Measurements from ENCODE around the gene FBXL7. TPM values are rescaled to one million over a fixed set of nuclear protein-coding genes. Genes with fewer than 3 reads are reported as not detected.

FBXL7 gene
- total and polyA plus RNA-seq, 3 experiments from 2014 or later, result not detected

GRCh38 chr5:15951126-15951525 is 451.1 kb downstream of the FBXL7 start:
- ChIA-PET CTCF (no interaction called here), POLR2A (no interaction called here)
- H3K27me3 Mint-ChIP-seq, result peaks cover 0 to 1% of the 10 kb centered on the region in 2 donors
- H3K4me3 Mint-ChIP-seq, result no peak overlapping the region
- no peak overlapping the region for H3K27ac Mint-ChIP-seq
- Histone ChIP-seq H3K9me3 (ENCODE audit: low read length) (no peaks in the 10 kb centered on the region), H3K4me1 (ENCODE audit: insufficient read depth, low read length) (no peaks in the 10 kb centered on the region), H3K27me3 (ENCODE audit: insufficient read depth, low read length, poor library complexity, severe bottlenecking) (no peaks in the 10 kb centered on the region), H3K36me3 (ENCODE audit: insufficient read depth, low read length) (no peaks in the 10 kb centered on the region), H3K27ac (ENCODE audit: low read depth, low read length) (no peak overlapping the region), H3K4me3 (ENCODE audit: low read length) (no peak overlapping the region)
- H3K9me3 Mint-ChIP-seq, result peaks cover 1 to 16% (median 2%) of the 10 kb centered on the region in 5 donors
- peaks cover 0 to 1% (median 0%) of the 10 kb centered on the region in 3 donors for H3K36me3 Mint-ChIP-seq
- no peaks in the 10 kb centered on the region for H3K4me1 Mint-ChIP-seq
- DNase-seq, result no peak

- no peaks in the 10 kb centered on the region for H3K4me1 ChIP-seq (ENCODE audit: insufficient read depth, low read length)
- Mint-ChIP-seq H3K27me3 (peaks cover 0 to 1% of the 10 kb centered on the region in 2 donors), H3K27ac (no peak overlapping the region), H3K36me3 (peaks cover 0 to 1% (median 0%) of the 10 kb centered on the region in 3 donors), H3K4me1 (no peaks in the 10 kb centered on the region), H3K4me3 (no peak overlapping the region), H3K9me3 (peaks cover 2 to 16% (median 3%) of the 10 kb centered on the region in 5 donors)
- H3K27me3 ChIP-seq (ENCODE audit: insufficient read depth, low read length, poor library complexity, severe bottlenecking), result no peaks in the 10 kb centered on the region
- no peaks in the 10 kb centered on the region for H3K36me3 ChIP-seq (ENCODE audit: insufficient read depth, low read length)
- CTCF ChIA-PET, result no interaction called here
- H3K9me3 ChIP-seq (ENCODE audit: low read length), result no peaks in the 10 kb centered on the region
- H3K4me3 ChIP-seq (ENCODE audit: low read length), result no peak overlapping the region
- no peak for DNase-seq
- H3K27ac ChIP-seq (ENCODE audit: low read depth, low read length), result no peak overlapping the region
- POLR2A ChIA-PET, result no interaction called here
Observed at GRCh38 chr5:15951550-15951949, 451.6 kb downstream of the FBXL7 start.

GRCh38 chr5:15956622-15957021 is 456.6 kb downstream of the FBXL7 start:
- Histone ChIP-seq H3K9me3 (ENCODE audit: low read length) (no peaks in the 10 kb centered on the region), H3K27ac (ENCODE audit: low read depth, low read length) (no peak overlapping the region), H3K4me1 (ENCODE audit: insufficient read depth, low read length) (no peaks in the 10 kb centered on the region), H3K36me3 (ENCODE audit: insufficient read depth, low read length) (no peaks in the 10 kb centered on the region), H3K27me3 (ENCODE audit: insufficient read depth, low read length, poor library complexity, severe bottlenecking) (no peaks in the 10 kb centered on the region), H3K4me3 (ENCODE audit: low read length) (no peak overlapping the region)
- peaks cover 0 to 12% (median 4%) of the 10 kb centered on the region in 5 donors for H3K9me3 Mint-ChIP-seq
- H3K4me1 Mint-ChIP-seq, result no peaks in the 10 kb centered on the region
- H3K27ac Mint-ChIP-seq, result no peak overlapping the region
- no peak overlapping the region for H3K4me3 Mint-ChIP-seq
- CTCF ChIA-PET, result no interaction called here
- no peaks in the 10 kb centered on the region for H3K36me3 Mint-ChIP-seq
- POLR2A ChIA-PET, result no interaction called here
- H3K27me3 Mint-ChIP-seq, result no peaks in the 10 kb centered on the region
- no peak for DNase-seq

- no peak for DNase-seq
- H3K4me3 ChIP-seq (ENCODE audit: low read length), result no peak overlapping the region
- no peak overlapping the region for H3K27ac Mint-ChIP-seq
- ChIA-PET POLR2A (no interaction called here), CTCF (no interaction called here)
- H3K9me3 ChIP-seq (ENCODE audit: low read length), result no peaks in the 10 kb centered on the region
- H3K36me3 Mint-ChIP-seq, result no peaks in the 10 kb centered on the region
- no peak overlapping the region for H3K27ac ChIP-seq (ENCODE audit: low read depth, low read length)
- no peaks in the 10 kb centered on the region for H3K27me3 ChIP-seq (ENCODE audit: insufficient read depth, low read length, poor library complexity, severe bottlenecking)
- H3K4me3 Mint-ChIP-seq, result no peak overlapping the region
- peaks cover 0 to 8% (median 3%) of the 10 kb centered on the region in 5 donors for H3K9me3 Mint-ChIP-seq
- H3K4me1 Mint-ChIP-seq, result no peaks in the 10 kb centered on the region
- no peaks in the 10 kb centered on the region for H3K36me3 ChIP-seq (ENCODE audit: insufficient read depth, low read length)
- no peaks in the 10 kb centered on the region for H3K27me3 Mint-ChIP-seq
- H3K4me1 ChIP-seq (ENCODE audit: insufficient read depth, low read length), result no peaks in the 10 kb centered on the region
Observed at GRCh38 chr5:15957124-15957523, 457.1 kb downstream of the FBXL7 start.

- H3K27ac Mint-ChIP-seq, result no peak overlapping the region
- H3K4me1 Mint-ChIP-seq, result no peaks in the 10 kb centered on the region
- H3K27me3 Mint-ChIP-seq, result no peaks in the 10 kb centered on the region
- Histone ChIP-seq H3K36me3 (ENCODE audit: insufficient read depth, low read length) (no peaks in the 10 kb centered on the region), H3K27ac (ENCODE audit: low read depth, low read length) (no peak overlapping the region), H3K4me3 (ENCODE audit: low read length) (no peak overlapping the region), H3K9me3 (ENCODE audit: low read length) (no peaks in the 10 kb centered on the region), H3K27me3 (ENCODE audit: insufficient read depth, low read length, poor library complexity, severe bottlenecking) (no peaks in the 10 kb centered on the region), H3K4me1 (ENCODE audit: insufficient read depth, low read length) (no peaks in the 10 kb centered on the region)
- DNase-seq, result no peak
- H3K9me3 Mint-ChIP-seq, result peaks cover 0 to 5% (median 3%) of the 10 kb centered on the region in 5 donors
- ChIA-PET POLR2A (no interaction called here), CTCF (no interaction called here)
- no peak overlapping the region for H3K4me3 Mint-ChIP-seq
- no peaks in the 10 kb centered on the region for H3K36me3 Mint-ChIP-seq
Observed at GRCh38 chr5:15959370-15960164, 459.6 kb downstream of the FBXL7 start.

GRCh38 chr5:15966066-15966640 is 466.2 kb downstream of the FBXL7 start:
- H3K36me3 ChIP-seq (ENCODE audit: insufficient read depth, low read length), result no peaks in the 10 kb centered on the region
- Mint-ChIP-seq H3K9me3 (peaks cover 0 to 6% (median 0%) of the 10 kb centered on the region in 5 donors), H3K27me3 (no peaks in the 10 kb centered on the region), H3K4me3 (no peak overlapping the region), H3K36me3 (no peaks in the 10 kb centered on the region), H3K27ac (no peak overlapping the region), H3K4me1 (no peaks in the 10 kb centered on the region)
- POLR2A ChIA-PET, result no interaction called here
- no peak overlapping the region for H3K4me3 ChIP-seq (ENCODE audit: low read length)
- CTCF ChIA-PET, result no interaction called here
- H3K27me3 ChIP-seq (ENCODE audit: insufficient read depth, low read length, poor library complexity, severe bottlenecking), result no peaks in the 10 kb centered on the region
- no peak for DNase-seq
- no peak overlapping the region for H3K27ac ChIP-seq (ENCODE audit: low read depth, low read length)
- no peaks in the 10 kb centered on the region for H3K9me3 ChIP-seq (ENCODE audit: low read length)
- no peaks in the 10 kb centered on the region for H3K4me1 ChIP-seq (ENCODE audit: insufficient read depth, low read length)

- Mint-ChIP-seq H3K36me3 (no peaks in the 10 kb centered on the region), H3K27ac (no peak overlapping the region), H3K9me3 (peaks cover 0 to 6% (median 2%) of the 10 kb centered on the region in 5 donors), H3K4me3 (no peak overlapping the region), H3K27me3 (no peaks in the 10 kb centered on the region), H3K4me1 (no peaks in the 10 kb centered on the region)
- DNase-seq, result no peak
- Histone ChIP-seq H3K36me3 (ENCODE audit: insufficient read depth, low read length) (no peaks in the 10 kb centered on the region), H3K4me3 (ENCODE audit: low read length) (no peak overlapping the region), H3K27me3 (ENCODE audit: insufficient read depth, low read length, poor library complexity, severe bottlenecking) (no peaks in the 10 kb centered on the region), H3K27ac (ENCODE audit: low read depth, low read length) (no peak overlapping the region), H3K9me3 (ENCODE audit: low read length) (no peaks in the 10 kb centered on the region), H3K4me1 (ENCODE audit: insufficient read depth, low read length) (no peaks in the 10 kb centered on the region)
- POLR2A ChIA-PET, result no interaction called here
- CTCF ChIA-PET, result no interaction called here
Observed at GRCh38 chr5:15966651-15967050, 466.7 kb downstream of the FBXL7 start.

GRCh38 chr5:15968993-15969392 is 469.0 kb downstream of the FBXL7 start:
- Mint-ChIP-seq H3K27ac (no peak overlapping the region), H3K9me3 (peaks cover 0 to 11% (median 3%) of the 10 kb centered on the region in 5 donors), H3K36me3 (no peaks in the 10 kb centered on the region), H3K4me1 (no peaks in the 10 kb centered on the region), H3K27me3 (no peaks in the 10 kb centered on the region), H3K4me3 (no peak overlapping the region)
- no peaks in the 10 kb centered on the region for H3K27me3 ChIP-seq (ENCODE audit: insufficient read depth, low read length, poor library complexity, severe bottlenecking)
- POLR2A ChIA-PET, result no interaction called here
- H3K4me1 ChIP-seq (ENCODE audit: insufficient read depth, low read length), result no peaks in the 10 kb centered on the region
- H3K36me3 ChIP-seq (ENCODE audit: insufficient read depth, low read length), result no peaks in the 10 kb centered on the region
- H3K27ac ChIP-seq (ENCODE audit: low read depth, low read length), result no peak overlapping the region
- no peaks in the 10 kb centered on the region for H3K9me3 ChIP-seq (ENCODE audit: low read length)
- DNase-seq, result no peak
- CTCF ChIA-PET, result no interaction called here
- H3K4me3 ChIP-seq (ENCODE audit: low read length), result no peak overlapping the region
